Adrenal gland (tissue), 12 donors: ENCODE results near the gene MARK2. TPM values are rescaled to one million over a fixed set of nuclear protein-coding genes. Genes with fewer than 3 reads are reported as not detected.
A peak's percentile ranks its signal among the peaks of the same experiment; 100 is the strongest.

Source experiments
- DNase-seq, 7 donors: peaks; one replicate each; pipeline ENCODE4 v3.0.0-alpha.2; 2019 to 2020
- H3K27ac ChIP-seq, 5 donors: fragments of 200-600 bp; sonication (generic) in 4 of 5; 1 replicate in 3 of 5; 2 replicates in 2 of 5; pipeline versions ENCODE4 v1.5.1 to v1.8.0; 2016 to 2020; ENCODE audit warnings: mild to moderate bottlenecking in 1 of 5
- H3K27me3 ChIP-seq: fragments of 200-600 bp; 2 replicates; pipeline ENCODE4 v1.8.0; 2021
- H3K36me3 ChIP-seq, 2 donors: fragments of 200-600 bp; replicated peaks in 1 of 2; 1 replicate in 1 of 2; 2 replicates in 1 of 2; pipeline versions ENCODE4 v1.5.1 to v1.8.0; 2018 to 2022
- H3K4me1 ChIP-seq, 2 donors: fragments of 200-600 bp; replicated peaks in 1 of 2; 1 replicate in 1 of 2; 2 replicates in 1 of 2; pipeline versions ENCODE4 v1.5.1 to v1.8.0; 2018 to 2021
- H3K4me3 ChIP-seq, 4 donors: fragments of 200-600 bp; sonication (generic) in 3 of 4; one replicate each; pipeline ENCODE4 v1.5.1; 2016 to 2018
- H3K9me3 ChIP-seq, 3 donors: fragments of 200-600 bp; sonication (generic) in 1 of 3; replicated peaks in 1 of 3; 1 replicate in 2 of 3; 2 replicates in 1 of 3; pipeline versions ENCODE4 v1.5.1 to v1.8.0; 2016 to 2021
- CTCF ChIP-seq, 6 experiments: fragments of 450-650 bp in 4 of 6; fragments of 200-600 bp in 2 of 6; sonication (generic) in 1 of 6; IDR thresholded peaks; 1 replicate in 5 of 6; 2 replicates in 1 of 6; pipeline versions ENCODE4 v1.5.1 to v1.8.0; 2016 to 2021; ENCODE audit warnings: antibody characterized with exemption in 6 of 6, mild to moderate bottlenecking in 2 of 6, moderate library complexity in 1 of 6
- POLR2A ChIP-seq, 2 donors: fragments of 450-650 bp; IDR thresholded peaks; one replicate each; pipeline ENCODE4 v1.6.1; 2017; ENCODE audit warnings: antibody characterized with exemption in 2 of 2, mild to moderate bottlenecking in 2 of 2, moderate library complexity in 1 of 2
- WGBS, 4 donors: extraction: QIAGEN DNeasy Blood & Tissue Kit in 2 of 4; methylation state at CpG; one replicate each; pipeline versions ENCODE4 v1.1.5 to v1.1.7; 2013 to 2017; 5-methylcytosine and 5-hydroxymethylcytosine counted together
- intact Hi-C, 2 donors: fragments of 100-400 bp; cut with DNase I; formaldehyde crosslinking; loops; one replicate each; pipeline versions ENCODE4 v1.14.1 to v1.15.0; 2022 to 2023
- polyA plus RNA-seq, 3 donors: library from polyadenylated mRNA; stranded (reverse); fragments of 200-250 nt in 2 of 3; fragments of 350-450 nt in 1 of 3; fragmentation: Illumina TruSeq in 1 of 3; extraction: RNeasy Lipid Tissue Mini Kit (QIAGEN cat#74804) in 1 of 3; gene quantifications; one replicate each; pipeline ENCODE4 v1.2.3, GENCODE V29; 2013 to 2014
- total RNA-seq, 9 donors: library from RNA; depleted of rRNA in 4 of 9; stranded (reverse); fragments of >200 nt in 4 of 9; fragments of 120-200 nt in 1 of 9; fragmentation: NEBNext Ultra II Directional in 1 of 9; extraction: Animal tissue kit (Norgen Biotek cat#: 25700) in 1 of 9; gene quantifications; one replicate each; pipeline versions ENCODE4 v1.1.0 to v1.2.4, GENCODE V29; 2013 to 2023
- donor health status: healthy with polysubstance abuse.
- donor health status: Bipolar disorder and iron deficiency.
- donor health status: DM: yes; HTN: yes; CAD: no.
- donor health status: DM: no; HTN: no; CAD: no.
- donor health status: DM: no; HTN: no; CAD: no.
- donor health status: DM: yes; HTN: yes; CAD: no.

The MARK2 gene
- total and polyA plus RNA-seq, 12 donors, result 7.3 to 39.7 (median 31.6) TPM

GRCh38 chr11:63834535-63835157 is 4.3 kb upstream of the MARK2 start:
- WGBS, 4 donors, result 83 to 89% (median 86%) methylated on average over 12 of the region's 12 CpGs
- no peak for DNase-seq
- no peaks in the 10 kb centered on the region for H3K27me3 ChIP-seq
- no peaks in the 10 kb centered on the region for H3K9me3 ChIP-seq
- H3K4me1 ChIP-seq, result peaks cover 11% of the 10 kb centered on the region in 2 donors
- no peak for TF ChIP-seq POLR2A (IDR thresholded peaks at IDR 0.05)
- no peak for TF ChIP-seq CTCF (IDR thresholded peaks at IDR 0.05)
- H3K27ac ChIP-seq, result no peak overlapping the region
- H3K4me3 ChIP-seq, result no peak overlapping the region
- intact Hi-C loops, result loop anchor here in 1 of 2 donors (10.0 kb wide), 1 partner anchor 310 kb away; no protein-coding TSS in a partner anchor
- no peaks in the 10 kb centered on the region for H3K36me3 ChIP-seq

DNA sequence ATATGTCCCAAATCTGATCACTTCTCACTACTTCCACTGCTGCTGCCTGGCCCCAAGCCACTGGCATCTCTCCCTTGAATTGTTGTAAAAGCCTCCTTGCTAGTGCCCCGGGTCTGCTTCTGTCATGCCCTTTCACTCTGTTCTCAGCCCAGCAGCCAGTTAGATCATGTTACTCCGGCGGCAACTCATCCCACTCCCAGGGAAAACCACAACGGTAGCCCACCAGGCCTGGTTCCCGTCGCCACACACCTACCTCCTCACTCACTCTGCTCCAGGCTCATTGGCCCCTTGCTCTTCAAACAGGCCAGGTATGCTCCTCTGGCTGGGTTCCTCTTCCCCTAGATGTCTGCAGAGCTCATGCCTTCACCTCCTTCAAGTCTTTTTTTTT is 3.8 kb upstream of the MARK2 start:
- peaks cover 12 to 13% of the 10 kb centered on the region in 2 donors for H3K4me1 ChIP-seq
- no peaks in the 10 kb centered on the region for H3K27me3 ChIP-seq
- intact Hi-C loops, result loop anchor here in 1 of 2 donors (10.0 kb wide), 1 partner anchor 310 kb away; no protein-coding TSS in a partner anchor
- no peaks in the 10 kb centered on the region for H3K9me3 ChIP-seq
- TF ChIP-seq POLR2A (IDR thresholded peaks at IDR 0.05), result no peak
- TF ChIP-seq CTCF (IDR thresholded peaks at IDR 0.05), result no peak
- H3K27ac ChIP-seq, result no peak overlapping the region
- no peak overlapping the region for H3K4me3 ChIP-seq
- WGBS, 4 donors, result 74 to 81% (median 78%) methylated on average over 6 of the region's 6 CpGs
- no peak for DNase-seq
- H3K36me3 ChIP-seq, result no peaks in the 10 kb centered on the region

GRCh38 chr11:63837027-63837688 is 1.8 kb upstream of the MARK2 start:
- H3K4me3 ChIP-seq, result no peak overlapping the region
- peaks cover 29 to 33% of the 10 kb centered on the region in 2 donors for H3K4me1 ChIP-seq
- H3K27ac ChIP-seq, result peak overlapping the region in 3 of 5 donors; percentile 75 to 93 (median 83)
- intact Hi-C loops, result loop anchor here (2.0 to 10.0 kb wide), 3 partner anchors 108 to 308 kb away; no protein-coding TSS in a partner anchor
- H3K9me3 ChIP-seq, result no peaks in the 10 kb centered on the region
- no peaks in the 10 kb centered on the region for H3K36me3 ChIP-seq
- TF ChIP-seq POLR2A (IDR thresholded peaks at IDR 0.05), result no peak
- TF ChIP-seq CTCF (IDR thresholded peaks at IDR 0.05), result peak; percentile 81 to 96 (median 94)
- WGBS, 4 donors, result 13 to 15% (median 14%) methylated on average over 5 of the region's 5 CpGs
- DNase-seq, result peak; percentile 74 to 94 (median 84)
- H3K27me3 ChIP-seq, result no peaks in the 10 kb centered on the region

GRCh38 chr11:63837739-63838138 is 1.2 kb upstream of the MARK2 start:
- H3K4me1 ChIP-seq, result peaks cover 35 to 39% of the 10 kb centered on the region in 2 donors
- peak overlapping the region in 1 of 4 donors; percentile 98 for H3K4me3 ChIP-seq
- H3K27me3 ChIP-seq, result no peaks in the 10 kb centered on the region
- peak in 5 of 7 donors; percentile 16 to 65 (median 37) for DNase-seq
- intact Hi-C loops, result loop anchor here (2.0 to 10.0 kb wide), 3 partner anchors 107 to 307 kb away; no protein-coding TSS in a partner anchor
- 24 to 40% (median 34%) methylated on average over 4 to 5 of the region's 5 CpGs for WGBS, 4 donors
- H3K27ac ChIP-seq, result peak overlapping the region in 4 of 5 donors; percentile 64 to 93 (median 79)
- no peaks in the 10 kb centered on the region for H3K9me3 ChIP-seq
- no peaks in the 10 kb centered on the region for H3K36me3 ChIP-seq
- TF ChIP-seq CTCF (IDR thresholded peaks at IDR 0.05), result no peak
- TF ChIP-seq POLR2A (IDR thresholded peaks at IDR 0.05), result no peak
